Measurements from ENCODE around the gene HBEGF. TPM values are rescaled to one million over a fixed set of nuclear protein-coding genes. Genes with fewer than 3 reads are reported as not detected.

Gene HBEGF
- total and polyA plus RNA-seq, 10 of the 15 experiments (the other 5 are each of a cell fraction or from before 2014, with no cell fraction given) = 0.87 to 3.1 (median 2.1) TPM

GRCh38 chr5:140351609-140352334, 5.4 kb upstream of the HBEGF start (continued):
- TF ChIP-seq, protein P1, sequence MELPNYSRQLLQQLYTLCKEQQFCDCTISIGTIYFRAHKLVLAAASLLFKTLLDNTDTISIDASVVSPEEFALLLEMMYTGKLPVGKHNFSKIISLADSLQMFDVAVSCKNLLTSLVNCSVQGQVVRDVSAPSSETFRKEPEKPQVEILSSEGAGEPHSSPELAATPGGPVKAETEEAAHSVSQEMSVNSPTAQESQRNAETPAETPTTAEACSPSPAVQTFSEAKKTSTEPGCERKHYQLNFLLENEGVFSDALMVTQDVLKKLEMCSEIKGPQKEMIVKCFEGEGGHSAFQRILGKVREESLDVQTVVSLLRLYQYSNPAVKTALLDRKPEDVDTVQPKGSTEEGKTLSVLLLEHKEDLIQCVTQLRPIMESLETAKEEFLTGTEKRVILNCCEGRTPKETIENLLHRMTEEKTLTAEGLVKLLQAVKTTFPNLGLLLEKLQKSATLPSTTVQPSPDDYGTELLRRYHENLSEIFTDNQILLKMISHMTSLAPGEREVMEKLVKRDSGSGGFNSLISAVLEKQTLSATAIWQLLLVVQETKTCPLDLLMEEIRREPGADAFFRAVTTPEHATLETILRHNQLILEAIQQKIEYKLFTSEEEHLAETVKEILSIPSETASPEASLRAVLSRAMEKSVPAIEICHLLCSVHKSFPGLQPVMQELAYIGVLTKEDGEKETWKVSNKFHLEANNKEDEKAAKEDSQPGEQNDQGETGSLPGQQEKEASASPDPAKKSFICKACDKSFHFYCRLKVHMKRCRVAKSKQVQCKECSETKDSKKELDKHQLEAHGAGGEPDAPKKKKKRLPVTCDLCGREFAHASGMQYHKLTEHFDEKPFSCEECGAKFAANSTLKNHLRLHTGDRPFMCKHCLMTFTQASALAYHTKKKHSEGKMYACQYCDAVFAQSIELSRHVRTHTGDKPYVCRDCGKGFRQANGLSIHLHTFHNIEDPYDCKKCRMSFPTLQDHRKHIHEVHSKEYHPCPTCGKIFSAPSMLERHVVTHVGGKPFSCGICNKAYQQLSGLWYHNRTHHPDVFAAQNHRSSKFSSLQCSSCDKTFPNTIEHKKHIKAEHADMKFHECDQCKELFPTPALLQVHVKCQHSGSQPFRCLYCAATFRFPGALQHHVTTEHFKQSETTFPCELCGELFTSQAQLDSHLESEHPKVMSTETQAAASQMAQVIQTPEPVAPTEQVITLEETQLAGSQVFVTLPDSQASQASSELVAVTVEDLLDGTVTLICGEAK (IDR thresholded peaks at IDR 0.05; ENCODE audit: borderline replicate concordance) = no peak
- TF ChIP-seq NRF1 (conservative IDR thresholded peaks at IDR 0.05; ENCODE audit: low read depth, low read length) = no peak
- peak; percentile 68 for TF ChIP-seq ZNF384 (IDR thresholded peaks at IDR 0.05; ENCODE audit: borderline replicate concordance, low read depth, low read length)
- peak; percentile 70 to 89 (median 76) for TF ChIP-seq CTCF (IDR thresholded peaks at IDR 0.05 in 2 of 3, conservative IDR thresholded peaks at IDR 0.05 in 1 of 3; ENCODE audit: control insufficient read depth in 2 of 3, extremely low read depth in 1 of 3, insufficient read depth in 1 of 3, low read depth in 3 of 3, low read length in 3 of 3)
- no peak for TF ChIP-seq TBL1XR1 (IDR thresholded peaks at IDR 0.05; ENCODE audit: low read depth, low read length)
- TF ChIP-seq SREBF2 (IDR thresholded peaks at IDR 0.05; ENCODE audit: low read length) = no peak
- TF ChIP-seq, protein P2, sequence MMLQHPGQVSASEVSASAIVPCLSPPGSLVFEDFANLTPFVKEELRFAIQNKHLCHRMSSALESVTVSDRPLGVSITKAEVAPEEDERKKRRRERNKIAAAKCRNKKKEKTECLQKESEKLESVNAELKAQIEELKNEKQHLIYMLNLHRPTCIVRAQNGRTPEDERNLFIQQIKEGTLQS (IDR thresholded peaks at IDR 0.05; ENCODE audit: borderline replicate concordance, extremely low read depth, low read depth, low read length) = no peak

Measured in GM12878 (cell line).